ENCODE results near the gene SEMA6D. TPM values are rescaled to one million over a fixed set of nuclear protein-coding genes. Genes with fewer than 3 reads are reported as not detected.

The SEMA6D gene
- total RNA-seq, 4 donors from 2014 or later: 1.5 to 27.2 (median 5.5) TPM

- Histone ChIP-seq H3K4me1 (no peaks in the 10 kb centered on the region), H3K36me3 (no peaks in the 10 kb centered on the region), H3K9me3 (no peaks in the 10 kb centered on the region), H3K27me3 (no peaks in the 10 kb centered on the region), H3K4me3 (no peak overlapping the region), H3K27ac (no peak overlapping the region)
- no peak for TF ChIP-seq POLR2A (IDR thresholded peaks at IDR 0.05)
- no peak for TF ChIP-seq CTCF (IDR thresholded peaks at IDR 0.05)
- DNase-seq: no peak
- intact Hi-C loops (cut with DNase I; ENCODE audit: low total_unique reads): no loop called here
Measured at GRCh38 chr15:47724346-47724745, 7.0 kb downstream of the SEMA6D start.

- no peak for TF ChIP-seq CTCF (IDR thresholded peaks at IDR 0.05)
- no peak for TF ChIP-seq POLR2A (IDR thresholded peaks at IDR 0.05)
- Histone ChIP-seq H3K4me3 (no peak overlapping the region), H3K9me3 (no peaks in the 10 kb centered on the region), H3K27me3 (no peaks in the 10 kb centered on the region), H3K27ac (no peak overlapping the region), H3K4me1 (no peaks in the 10 kb centered on the region), H3K36me3 (no peaks in the 10 kb centered on the region)
- intact Hi-C loops (cut with DNase I; ENCODE audit: low total_unique reads): no loop called here
- DNase-seq: no peak
Measured at GRCh38 chr15:47725051-47725450, 7.7 kb downstream of the SEMA6D start.

GRCh38 chr15:47725906-47726305, 8.6 kb downstream of the SEMA6D start:
- Histone ChIP-seq H3K27ac (no peak overlapping the region), H3K27me3 (no peaks in the 10 kb centered on the region), H3K36me3 (no peaks in the 10 kb centered on the region), H3K4me3 (no peak overlapping the region), H3K4me1 (no peaks in the 10 kb centered on the region), H3K9me3 (no peaks in the 10 kb centered on the region)
- TF ChIP-seq POLR2A (IDR thresholded peaks at IDR 0.05): no peak
- no peak for TF ChIP-seq CTCF (IDR thresholded peaks at IDR 0.05)
- DNase-seq: no peak
- intact Hi-C loops (cut with DNase I; ENCODE audit: low total_unique reads): no loop called here

- intact Hi-C loops (cut with DNase I; ENCODE audit: low total_unique reads): no loop called here
- H3K27ac ChIP-seq: no peak overlapping the region
- H3K9me3 ChIP-seq: no peaks in the 10 kb centered on the region
- TF ChIP-seq POLR2A (IDR thresholded peaks at IDR 0.05) (no peak), CTCF (IDR thresholded peaks at IDR 0.05) (no peak)
- no peaks in the 10 kb centered on the region for H3K4me1 ChIP-seq
- no peaks in the 10 kb centered on the region for H3K27me3 ChIP-seq
- H3K36me3 ChIP-seq: no peaks in the 10 kb centered on the region
- H3K4me3 ChIP-seq: no peak overlapping the region
- no peak for DNase-seq
Measured at GRCh38 chr15:47726399-47726823, 9.1 kb downstream of the SEMA6D start.

- no peak for TF ChIP-seq POLR2A (IDR thresholded peaks at IDR 0.05)
- TF ChIP-seq CTCF (IDR thresholded peaks at IDR 0.05): no peak
- no peaks in the 10 kb centered on the region for H3K9me3 ChIP-seq
- no peaks in the 10 kb centered on the region for H3K27me3 ChIP-seq
- H3K27ac ChIP-seq: no peak overlapping the region
- H3K4me3 ChIP-seq: no peak overlapping the region
- H3K36me3 ChIP-seq: no peaks in the 10 kb centered on the region
- DNase-seq: no peak
- intact Hi-C loops (cut with DNase I; ENCODE audit: low total_unique reads): no loop called here
- H3K4me1 ChIP-seq: no peaks in the 10 kb centered on the region
Measured at GRCh38 chr15:47727137-47727536, 9.8 kb downstream of the SEMA6D start.

Data from uterus (tissue), 4 donors.